Central memory CD8-positive, alpha-beta T cell (primary cell): Measurements from ENCODE around the gene KIF5C.

Experiments used
- ATAC-seq: fragments of 150-1000 bp; cut with Tn5 transposase; replicated peaks from 2 replicates; pipeline ENCODE4 v1.10.0; 2022; ENCODE audit warnings: mild to moderate bottlenecking, moderate FRiP score, moderate number of reproducible peaks; ENCODE audit not compliant: poor library complexity, severe bottlenecking; ENCODE audit errors: extremely low read depth
- DNase-seq, 2 donors: peaks; one replicate each; pipeline ENCODE4 v3.0.0; 2021; ENCODE audit warnings: low spot score in 2 of 2
- H3K27ac Mint-ChIP-seq: one replicate; pipeline ENCODE4 v1.8.0; 2022; ENCODE audit warnings: low read depth, mild to moderate bottlenecking, moderate library complexity, mixed read lengths
- H3K27me3 Mint-ChIP-seq: one replicate; pipeline ENCODE4 v1.8.0; 2022; ENCODE audit warnings: mixed read lengths
- H3K36me3 Mint-ChIP-seq: one replicate; pipeline ENCODE4 v1.8.0; 2022; ENCODE audit warnings: mild to moderate bottlenecking, moderate library complexity, mixed read lengths; ENCODE audit not compliant: insufficient read depth
- H3K4me1 Mint-ChIP-seq: one replicate; pipeline ENCODE4 v1.8.0; 2022; ENCODE audit warnings: mixed read lengths
- H3K4me3 Mint-ChIP-seq: one replicate; pipeline ENCODE4 v1.8.0; 2022; ENCODE audit warnings: mild to moderate bottlenecking, moderate library complexity, mixed read lengths
- H3K9me3 Mint-ChIP-seq: one replicate; pipeline ENCODE4 v1.8.0; 2022; ENCODE audit warnings: mixed read lengths

The KIF5C gene

DNA sequence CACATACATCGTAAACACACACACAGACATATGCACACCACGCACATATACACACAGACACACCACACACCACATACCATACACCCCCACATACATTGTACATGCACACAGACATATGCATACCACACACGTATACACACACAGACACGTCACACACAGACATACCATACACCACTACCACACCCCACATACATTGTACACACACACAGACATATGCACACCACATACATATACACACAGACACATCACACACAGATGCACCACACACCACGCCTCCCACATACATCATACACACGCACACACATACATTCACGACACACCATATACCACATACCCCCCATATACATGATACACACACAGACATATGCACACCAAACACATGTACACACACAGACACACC is 58.4 kb downstream of the KIF5C start:
- Mint-ChIP-seq H3K27me3 (no peaks in the 10 kb centered on the region), H3K27ac (no peak overlapping the region), H3K9me3 (no peaks in the 10 kb centered on the region), H3K4me3 (no peak overlapping the region), H3K36me3 (no peaks in the 10 kb centered on the region), H3K4me1 (no peaks in the 10 kb centered on the region)
- no peak for DNase-seq
- ATAC-seq: no peak

DNA sequence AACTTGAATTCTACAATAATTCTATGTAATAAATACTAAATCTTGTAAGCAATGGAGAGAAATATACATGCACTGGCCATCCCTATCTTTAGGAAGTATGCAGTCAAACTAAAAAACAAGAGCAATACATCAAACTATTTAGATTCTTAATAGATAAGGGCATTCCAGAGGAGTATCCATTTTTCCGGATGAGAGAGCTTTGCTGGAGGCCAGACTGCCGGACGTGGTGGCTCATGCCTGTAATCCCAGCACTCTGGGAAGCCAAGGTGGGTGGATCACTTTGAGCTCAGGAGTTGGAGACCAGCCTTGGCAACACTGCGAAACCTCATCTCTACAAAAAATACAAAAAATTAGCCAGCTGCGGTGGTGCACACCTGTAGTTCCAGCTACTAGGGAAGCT is 60.8 kb downstream of the KIF5C start:
- no peak overlapping the region for H3K4me3 Mint-ChIP-seq
- ATAC-seq: no peak
- H3K27ac Mint-ChIP-seq: no peak overlapping the region
- H3K4me1 Mint-ChIP-seq: no peaks in the 10 kb centered on the region
- no peak for DNase-seq
- no peaks in the 10 kb centered on the region for H3K9me3 Mint-ChIP-seq
- H3K36me3 Mint-ChIP-seq: no peaks in the 10 kb centered on the region
- H3K27me3 Mint-ChIP-seq: no peaks in the 10 kb centered on the region

- Mint-ChIP-seq H3K9me3 (no peaks in the 10 kb centered on the region), H3K36me3 (no peaks in the 10 kb centered on the region), H3K27me3 (no peaks in the 10 kb centered on the region), H3K4me3 (no peak overlapping the region), H3K4me1 (no peaks in the 10 kb centered on the region), H3K27ac (no peak overlapping the region)
- no peak for DNase-seq
- ATAC-seq: no peak
Measured at GRCh38 chr2:148936857-148937450, 61.9 kb downstream of the KIF5C start.

DNA sequence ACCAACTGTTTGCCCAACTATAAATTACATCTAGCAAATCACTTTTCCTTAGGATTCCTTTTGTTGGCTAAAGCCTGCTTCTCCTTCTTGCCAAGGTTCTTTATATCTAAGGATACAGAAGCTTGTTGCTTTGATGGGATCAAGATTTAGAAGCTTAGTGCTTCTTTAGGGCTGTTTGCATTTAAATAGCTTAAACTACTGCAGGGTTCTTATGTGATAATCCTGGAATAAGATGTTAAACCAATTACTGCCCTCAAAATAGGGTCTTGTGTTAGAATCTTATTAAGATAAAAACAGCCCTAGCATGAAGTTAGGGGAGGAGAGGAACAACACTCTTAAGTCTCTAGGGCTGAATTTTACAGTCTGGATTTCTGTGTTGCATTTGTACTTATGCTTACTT is 64.2 kb downstream of the KIF5C start:
- ATAC-seq (no peak), DNase-seq (no peak)
- Mint-ChIP-seq H3K4me1 (no peaks in the 10 kb centered on the region), H3K9me3 (no peaks in the 10 kb centered on the region), H3K36me3 (no peaks in the 10 kb centered on the region), H3K4me3 (no peak overlapping the region), H3K27ac (no peak overlapping the region), H3K27me3 (no peaks in the 10 kb centered on the region)

GRCh38 chr2:148943097-148943496 is 68.1 kb downstream of the KIF5C start:
- Mint-ChIP-seq H3K4me1 (no peaks in the 10 kb centered on the region), H3K4me3 (no peak overlapping the region), H3K36me3 (no peaks in the 10 kb centered on the region), H3K27me3 (no peaks in the 10 kb centered on the region), H3K27ac (no peak overlapping the region), H3K9me3 (no peaks in the 10 kb centered on the region)
- DNase-seq (no peak), ATAC-seq (no peak)

DNA sequence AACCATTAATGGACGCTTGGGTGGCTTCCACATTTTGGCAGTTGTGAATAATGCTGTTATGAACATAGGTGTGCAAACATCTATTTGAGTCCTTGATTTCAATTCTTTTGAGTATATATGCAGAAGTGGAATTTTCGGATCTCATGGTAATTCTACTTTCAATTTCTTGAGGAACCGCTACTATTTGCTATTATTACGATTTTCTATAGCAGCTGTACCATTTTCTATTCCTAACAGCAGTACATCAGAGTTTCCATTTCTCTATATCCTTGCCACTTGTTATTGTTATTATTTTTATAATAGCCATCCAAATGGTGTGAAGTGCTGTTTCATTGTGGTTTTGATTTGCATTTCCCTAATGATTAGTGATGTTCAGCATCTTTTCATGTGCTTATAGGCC is 69.5 kb downstream of the KIF5C start:
- no peak overlapping the region for H3K27ac Mint-ChIP-seq
- H3K4me1 Mint-ChIP-seq: no peaks in the 10 kb centered on the region
- H3K4me3 Mint-ChIP-seq: no peak overlapping the region
- no peaks in the 10 kb centered on the region for H3K36me3 Mint-ChIP-seq
- DNase-seq (no peak), ATAC-seq (no peak)
- no peaks in the 10 kb centered on the region for H3K9me3 Mint-ChIP-seq
- peaks cover 4% of the 10 kb centered on the region for H3K27me3 Mint-ChIP-seq

DNA sequence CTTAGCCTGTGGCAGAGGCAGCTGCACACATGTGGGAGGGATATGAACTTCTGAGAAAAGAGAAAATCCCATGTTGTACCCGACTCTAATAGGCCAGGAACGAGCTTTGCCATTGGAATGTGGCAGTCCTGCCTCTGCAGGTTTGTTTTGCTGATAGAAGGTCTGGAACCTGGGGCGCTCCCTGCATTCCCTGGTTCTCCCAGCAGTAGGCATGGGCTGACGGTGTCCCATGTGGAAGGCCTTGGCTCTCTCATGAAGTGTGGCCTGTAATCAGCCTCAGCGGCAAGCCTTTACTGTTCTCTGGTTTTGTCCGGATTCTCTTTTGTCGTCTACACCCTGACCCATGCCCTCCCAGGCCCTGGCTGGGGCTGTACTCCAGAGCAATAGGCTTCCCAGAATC is 72.3 kb downstream of the KIF5C start:
- Mint-ChIP-seq H3K27me3 (peaks cover 10% of the 10 kb centered on the region), H3K9me3 (no peaks in the 10 kb centered on the region), H3K4me3 (no peak overlapping the region), H3K27ac (no peak overlapping the region), H3K4me1 (no peaks in the 10 kb centered on the region), H3K36me3 (peaks cover 1% of the 10 kb centered on the region)
- DNase-seq: no peak
- ATAC-seq: no peak

- Mint-ChIP-seq H3K27ac (no peak overlapping the region), H3K4me1 (no peaks in the 10 kb centered on the region), H3K9me3 (no peaks in the 10 kb centered on the region), H3K36me3 (peaks cover 1% of the 10 kb centered on the region), H3K27me3 (peaks cover 10% of the 10 kb centered on the region), H3K4me3 (no peak overlapping the region)
- ATAC-seq (no peak), DNase-seq (no peak)
Measured at GRCh38 chr2:148948868-148949267, 73.8 kb downstream of the KIF5C start.

DNA sequence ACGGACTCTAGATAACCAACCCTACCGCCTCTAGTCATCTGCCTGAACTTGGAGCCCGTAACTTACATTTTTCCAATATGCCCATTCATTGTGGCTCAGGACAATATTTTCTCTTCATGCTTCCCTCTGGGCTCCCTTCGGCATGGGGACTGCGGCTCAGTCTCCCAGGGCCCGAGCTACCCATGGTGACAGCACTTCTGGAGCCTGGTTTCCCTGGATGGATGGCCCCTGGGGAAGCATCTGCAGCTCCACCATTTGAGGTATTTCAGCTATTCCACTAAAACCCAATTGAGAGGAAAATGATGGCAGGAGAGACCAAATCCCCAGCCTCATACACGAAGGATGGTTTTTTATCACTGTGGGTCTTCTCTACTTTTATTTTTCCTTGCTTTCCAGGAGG is 74.3 kb downstream of the KIF5C start:
- Mint-ChIP-seq H3K36me3 (peaks cover 1% of the 10 kb centered on the region), H3K27ac (no peak overlapping the region), H3K4me1 (no peaks in the 10 kb centered on the region), H3K27me3 (peaks cover 10% of the 10 kb centered on the region), H3K9me3 (no peaks in the 10 kb centered on the region), H3K4me3 (no peak overlapping the region)
- no peak for ATAC-seq
- DNase-seq: no peak

- H3K27ac Mint-ChIP-seq: no peak overlapping the region
- H3K4me1 Mint-ChIP-seq: no peaks in the 10 kb centered on the region
- DNase-seq (no peak), ATAC-seq (no peak)
- no peaks in the 10 kb centered on the region for H3K9me3 Mint-ChIP-seq
- peaks cover 10% of the 10 kb centered on the region for H3K27me3 Mint-ChIP-seq
- peaks cover 3% of the 10 kb centered on the region for H3K36me3 Mint-ChIP-seq
- no peak overlapping the region for H3K4me3 Mint-ChIP-seq
Measured at GRCh38 chr2:148952621-148953020, 77.6 kb downstream of the KIF5C start.

DNA sequence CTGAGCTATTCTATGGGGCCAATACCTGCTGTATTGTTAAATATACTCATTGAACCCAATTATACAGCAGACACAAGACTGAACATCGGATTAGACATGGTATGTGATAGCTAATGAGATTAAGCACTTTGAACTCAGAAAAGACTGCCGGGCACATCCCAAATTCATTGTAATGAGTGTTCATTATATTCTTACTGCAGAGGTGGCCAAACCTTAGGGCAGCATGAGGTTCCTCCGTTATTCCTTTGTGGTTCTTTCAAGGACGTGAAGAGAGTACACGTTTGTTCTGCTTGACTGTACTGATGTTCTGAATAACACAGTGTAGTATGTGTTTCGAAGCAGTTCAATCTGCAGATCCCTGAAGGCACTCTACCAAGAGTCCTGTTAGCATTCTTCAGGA is 78.4 kb downstream of the KIF5C start:
- Mint-ChIP-seq H3K27me3 (peaks cover 10% of the 10 kb centered on the region), H3K27ac (no peak overlapping the region), H3K36me3 (peaks cover 3% of the 10 kb centered on the region), H3K9me3 (no peaks in the 10 kb centered on the region), H3K4me3 (no peak overlapping the region), H3K4me1 (no peaks in the 10 kb centered on the region)
- ATAC-seq (no peak), DNase-seq (no peak)

- DNase-seq (no peak), ATAC-seq (no peak)
- no peak overlapping the region for H3K27ac Mint-ChIP-seq
- peaks cover 6% of the 10 kb centered on the region for H3K27me3 Mint-ChIP-seq
- no peak overlapping the region for H3K4me3 Mint-ChIP-seq
- H3K9me3 Mint-ChIP-seq: no peaks in the 10 kb centered on the region
- no peaks in the 10 kb centered on the region for H3K4me1 Mint-ChIP-seq
- peaks cover 4% of the 10 kb centered on the region for H3K36me3 Mint-ChIP-seq
Measured at GRCh38 chr2:148954536-148954935, 79.5 kb downstream of the KIF5C start.

- ATAC-seq (no peak), DNase-seq (no peak)
- Mint-ChIP-seq H3K36me3 (peaks cover 4% of the 10 kb centered on the region), H3K27ac (no peak overlapping the region), H3K4me3 (no peak overlapping the region), H3K4me1 (no peaks in the 10 kb centered on the region), H3K27me3 (no peaks in the 10 kb centered on the region), H3K9me3 (no peaks in the 10 kb centered on the region)
Measured at GRCh38 chr2:148955798-148956197, 80.8 kb downstream of the KIF5C start.

- Mint-ChIP-seq H3K27me3 (no peaks in the 10 kb centered on the region), H3K4me3 (no peak overlapping the region), H3K27ac (no peak overlapping the region), H3K36me3 (peaks cover 4% of the 10 kb centered on the region), H3K4me1 (no peaks in the 10 kb centered on the region), H3K9me3 (no peaks in the 10 kb centered on the region)
- ATAC-seq (no peak), DNase-seq (no peak)
Measured at GRCh38 chr2:148957023-148957422, 82.0 kb downstream of the KIF5C start.
